MCF 10A (cell line): Measurements from ENCODE around the gene BRF1. TPM values are rescaled to one million over a fixed set of nuclear protein-coding genes. Genes with fewer than 3 reads are reported as not detected.

Experiments used
- BruUV-seq: library from RNA; stranded (reverse); fragments of 400-500 nt; replicated peaks from 2 replicates; lab custom pipeline; 2021; lab: Mats Ljungman, UMichigan
- CTCF ChIA-PET: fragments of 300-600 bp; sonication (Branson Sonifier 250); formaldehyde crosslinking; extraction: SDS; loops from one replicate; lab custom pipeline; 2021; ENCODE audit warnings: antibody characterized with exemption, inconsistent platforms; lab: Yijun Ruan, JAX
- POLR2A ChIA-PET: fragments of 300-600, 350-650 bp; sonication (Branson Sonifier 250); formaldehyde crosslinking; extraction: SDS; loops from one replicate; lab custom pipeline; 2020; ENCODE audit warnings: antibody characterized with exemption, inconsistent platforms; lab: Yijun Ruan, JAX
- DNase-seq: peaks from one replicate; pipeline ENCODE4 v3.0.0-alpha.2; 2018; ENCODE audit not compliant: unreplicated experiment
- H3K27ac Mint-ChIP-seq: one replicate; pipeline ENCODE4 v1.8.0; 2022; ENCODE audit warnings: mild to moderate bottlenecking, low read depth, mixed read lengths; ENCODE audit not compliant: unreplicated experiment
- H3K27me3 Mint-ChIP-seq: one replicate; pipeline ENCODE4 v1.8.0; 2022; ENCODE audit warnings: mixed read lengths; ENCODE audit not compliant: insufficient read depth, unreplicated experiment
- H3K36me3 Mint-ChIP-seq: one replicate; pipeline ENCODE4 v1.8.0; 2022; ENCODE audit warnings: mild to moderate bottlenecking, moderate library complexity, mixed read lengths; ENCODE audit not compliant: insufficient read depth, unreplicated experiment
- H3K4me1 Mint-ChIP-seq: one replicate; pipeline ENCODE4 v1.8.0; 2022; ENCODE audit warnings: mixed read lengths; ENCODE audit not compliant: insufficient read depth, unreplicated experiment
- H3K4me3 Mint-ChIP-seq: one replicate; pipeline ENCODE4 v1.8.0; 2022; ENCODE audit warnings: mild to moderate bottlenecking, moderate library complexity, mixed read lengths; ENCODE audit not compliant: unreplicated experiment
- H3K9me3 Mint-ChIP-seq: one replicate; pipeline ENCODE4 v1.8.0; 2022; ENCODE audit warnings: mixed read lengths; ENCODE audit not compliant: unreplicated experiment
- intact Hi-C: fragments of 100-400 bp; cut with micrococcal nuclease; formaldehyde crosslinking; loops from 2 replicates; pipeline ENCODE4 v1.14.1; 2022
- total RNA-seq: library from RNA; stranded (reverse); gene quantifications from 2 replicates; pipeline ENCODE4 v1.2.3, GENCODE V29; 2022
- TF ChIP-seq, protein P1 (sequence below): fragments of 200-600 bp; IDR thresholded peaks from one replicate; pipeline ENCODE4 v1.8.0; 2022; ENCODE audit warnings: antibody characterized with exemption, mild to moderate bottlenecking; ENCODE audit not compliant: unreplicated experiment

The BRF1 gene
- total RNA-seq, 1 experiment from 2014 or later: 30.7 TPM

DNA sequence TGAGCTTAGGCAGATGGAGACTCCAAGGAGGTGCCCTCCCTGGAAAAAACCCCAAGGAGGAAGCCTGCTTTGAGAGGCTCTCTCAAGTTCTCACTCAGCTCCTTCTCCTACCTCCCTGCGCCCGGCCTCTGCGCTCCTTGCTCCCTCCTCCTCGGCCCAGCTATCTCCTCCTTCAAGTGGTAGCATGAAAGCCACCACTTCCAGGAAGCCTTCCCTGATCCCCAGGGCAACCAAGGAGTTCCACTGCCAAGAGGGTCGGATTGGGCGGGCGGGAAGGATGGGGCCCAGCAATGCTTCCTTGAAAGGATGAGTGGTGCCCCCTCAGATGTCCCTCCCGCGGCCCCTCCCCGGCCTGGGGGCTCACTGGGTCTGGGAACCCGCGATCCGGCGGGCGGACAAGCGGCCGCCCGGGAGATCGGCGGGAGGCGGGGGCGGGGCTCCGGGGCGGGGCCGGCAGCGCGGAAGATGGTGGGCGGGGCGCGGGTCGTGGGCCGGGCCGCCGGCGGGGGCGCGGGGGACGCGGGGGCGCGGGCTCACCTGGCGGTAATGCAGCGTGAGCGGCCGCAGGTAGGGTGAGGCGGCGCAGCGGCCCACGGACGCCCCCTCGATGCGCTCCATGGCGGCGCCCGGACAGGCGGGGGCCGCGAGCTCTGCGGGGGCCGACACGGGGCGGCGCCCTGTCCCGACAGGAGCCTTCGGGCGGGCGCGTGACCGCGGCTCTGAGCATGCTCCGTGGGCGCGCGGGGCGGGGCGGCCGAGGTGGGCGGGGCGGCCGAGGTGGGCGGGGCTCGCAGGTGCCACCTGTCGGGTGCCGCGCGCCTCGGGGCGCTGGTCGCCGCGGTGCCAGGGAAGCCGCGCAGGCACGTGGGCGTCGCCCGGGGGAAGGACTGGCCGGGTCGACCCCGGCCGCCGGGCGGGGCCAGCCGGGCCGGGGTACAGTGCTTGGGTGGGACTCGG lies 119.9 kb downstream of the BRF1 start, which contains the start of gene NUDT14:
Gene NUDT14 (minus strand): TSS at position 721 of the 957 bp plus-strand sequence. CDS start 103 bp downstream, at position 618.
- TF ChIP-seq, protein P1, sequence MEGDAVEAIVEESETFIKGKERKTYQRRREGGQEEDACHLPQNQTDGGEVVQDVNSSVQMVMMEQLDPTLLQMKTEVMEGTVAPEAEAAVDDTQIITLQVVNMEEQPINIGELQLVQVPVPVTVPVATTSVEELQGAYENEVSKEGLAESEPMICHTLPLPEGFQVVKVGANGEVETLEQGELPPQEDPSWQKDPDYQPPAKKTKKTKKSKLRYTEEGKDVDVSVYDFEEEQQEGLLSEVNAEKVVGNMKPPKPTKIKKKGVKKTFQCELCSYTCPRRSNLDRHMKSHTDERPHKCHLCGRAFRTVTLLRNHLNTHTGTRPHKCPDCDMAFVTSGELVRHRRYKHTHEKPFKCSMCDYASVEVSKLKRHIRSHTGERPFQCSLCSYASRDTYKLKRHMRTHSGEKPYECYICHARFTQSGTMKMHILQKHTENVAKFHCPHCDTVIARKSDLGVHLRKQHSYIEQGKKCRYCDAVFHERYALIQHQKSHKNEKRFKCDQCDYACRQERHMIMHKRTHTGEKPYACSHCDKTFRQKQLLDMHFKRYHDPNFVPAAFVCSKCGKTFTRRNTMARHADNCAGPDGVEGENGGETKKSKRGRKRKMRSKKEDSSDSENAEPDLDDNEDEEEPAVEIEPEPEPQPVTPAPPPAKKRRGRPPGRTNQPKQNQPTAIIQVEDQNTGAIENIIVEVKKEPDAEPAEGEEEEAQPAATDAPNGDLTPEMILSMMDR: no peak
- intact Hi-C loops: loop anchor here (5.0 kb wide), 1 partner anchor 89 kb away; no protein-coding TSS in a partner anchor
- Mint-ChIP-seq H3K4me1 (no peaks in the 10 kb centered on the region), H3K9me3 (no peaks in the 10 kb centered on the region), H3K36me3 (no peaks in the 10 kb centered on the region), H3K27ac (no peak within 1 kb of the TSS), H3K27me3 (peaks cover 22% of the 10 kb centered on the region), H3K4me3 (peak within 1 kb of the TSS; percentile 69)
- DNase-seq: peak; percentile 72
- POLR2A ChIA-PET: interaction anchor here (0.9 to 2.1 kb wide), 2 partner anchors 10 to 13 kb away, joined by 4 to 13 read pairs; partner anchors contain the start of gene JAG2
- no TSS peak for BruUV-seq
- CTCF ChIA-PET: interaction anchor here (0.6 to 1.7 kb wide), 8 partner anchors 10 to 1313 kb away, joined by 3 to 6 read pairs (median 3); no protein-coding TSS in a partner anchor

GRCh38 chr14:105179191-105179590 lies 121.6 kb downstream of the BRF1 start:
- Mint-ChIP-seq H3K9me3 (no peaks in the 10 kb centered on the region), H3K36me3 (no peaks in the 10 kb centered on the region), H3K4me3 (no peak overlapping the region), H3K4me1 (no peaks in the 10 kb centered on the region), H3K27ac (no peak overlapping the region), H3K27me3 (peaks cover 12% of the 10 kb centered on the region)
- TF ChIP-seq, protein P1: no peak
- POLR2A ChIA-PET: no interaction called here
- no peak for DNase-seq
- intact Hi-C loops: no loop called here
- no TSS peak for BruUV-seq
- CTCF ChIA-PET: interaction anchor here (0.7 to 1.6 kb wide), 4 partner anchors 11 to 88 kb away, joined by 3 to 4 read pairs (median 4); no protein-coding TSS in a partner anchor

DNA sequence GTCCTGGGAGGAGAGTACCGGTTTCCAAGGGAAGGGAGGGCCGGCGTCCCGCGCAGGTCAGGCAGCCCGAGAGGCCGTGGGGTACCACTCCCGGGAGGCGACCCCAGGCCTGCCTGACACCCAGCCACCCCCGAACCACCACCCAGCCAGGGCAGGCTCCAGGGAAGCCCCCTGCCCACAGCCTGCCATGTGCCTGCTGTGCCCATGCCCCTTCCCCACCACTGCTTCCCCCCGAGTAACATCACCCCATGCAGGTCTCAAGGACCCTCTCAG lies 122.0 kb downstream of the BRF1 start:
- DNase-seq: no peak
- BruUV-seq: no TSS peak
- no peak overlapping the region for H3K27ac Mint-ChIP-seq
- no peak overlapping the region for H3K4me3 Mint-ChIP-seq
- ChIA-PET POLR2A (no interaction called here), CTCF (interaction anchor here (1.6 kb wide), 1 partner anchor 88 kb away, joined by 3 read pairs; no protein-coding TSS in a partner anchor)
- TF ChIP-seq, protein P1: no peak
- peaks cover 8% of the 10 kb centered on the region for H3K27me3 Mint-ChIP-seq
- no peaks in the 10 kb centered on the region for H3K36me3 Mint-ChIP-seq
- no peaks in the 10 kb centered on the region for H3K9me3 Mint-ChIP-seq
- H3K4me1 Mint-ChIP-seq: no peaks in the 10 kb centered on the region
- intact Hi-C loops: no loop called here

DNA sequence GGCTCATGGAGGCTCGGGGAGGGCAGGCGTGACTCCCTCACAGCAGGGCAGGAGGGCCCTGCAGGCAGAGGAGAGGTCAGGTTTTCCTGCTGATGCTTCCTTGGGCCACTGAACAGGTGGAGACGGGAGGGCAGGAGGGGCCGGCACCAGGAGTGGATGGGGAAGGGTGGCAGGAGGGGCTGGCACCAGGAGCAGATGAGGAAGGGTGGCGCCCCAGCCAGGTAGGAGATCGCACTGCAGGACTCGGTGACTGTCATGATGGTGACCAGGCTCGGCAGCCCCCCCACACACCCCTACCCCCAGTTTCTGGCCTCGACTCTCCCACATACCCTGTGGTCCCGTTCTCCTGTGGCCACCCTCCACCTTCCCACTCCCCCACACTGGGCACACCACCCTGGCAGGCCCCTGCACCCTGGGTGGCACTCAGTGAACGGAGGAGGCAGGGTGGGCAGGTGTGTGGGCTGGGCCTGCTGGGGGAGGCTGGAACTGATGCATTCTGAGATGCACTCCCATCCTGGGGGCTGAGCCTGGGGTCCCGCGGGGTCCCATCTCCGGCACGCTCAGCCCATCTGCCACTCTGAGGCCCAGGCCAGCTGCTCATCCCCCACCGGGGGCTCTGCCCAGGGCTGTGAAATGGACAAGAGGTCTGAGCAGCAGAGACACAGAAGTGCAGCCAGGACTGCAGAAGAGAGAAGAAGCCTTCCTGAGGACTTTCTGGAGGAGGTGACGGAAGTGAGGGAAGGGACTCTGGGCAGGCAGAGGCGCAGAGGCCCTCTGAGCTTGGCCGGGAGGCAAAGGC lies 122.5 kb downstream of the BRF1 start:
- Mint-ChIP-seq H3K36me3 (no peaks in the 10 kb centered on the region), H3K4me3 (no peak overlapping the region), H3K27me3 (peaks cover 3% of the 10 kb centered on the region), H3K27ac (no peak overlapping the region), H3K9me3 (no peaks in the 10 kb centered on the region), H3K4me1 (no peaks in the 10 kb centered on the region)
- no peak for DNase-seq
- ChIA-PET CTCF (no interaction called here), POLR2A (no interaction called here)
- TF ChIP-seq, protein P1: no peak
- no TSS peak for BruUV-seq
- intact Hi-C loops: no loop called here
